Smooth muscle cell (in vitro differentiated cells): ENCODE results near the gene LHFPL2. TPM values are rescaled to one million over a fixed set of nuclear protein-coding genes. Genes with fewer than 3 reads are reported as not detected.

ENCODE experiments used
- DNase-seq: peaks from one replicate; lab custom pipeline; 2025; ENCODE audit not compliant: unreplicated experiment; lab: John Stamatoyannopoulos, UW
- H2AFZ ChIP-seq: fragments of 200-600 bp; sonication (generic); 2 replicates; pipeline ENCODE4 v1.6.0; 2016; ENCODE audit warnings: antibody characterized with exemption, low read depth, mild to moderate bottlenecking
- H3F3A ChIP-seq: fragments of 200-600 bp; sonication (generic); 2 replicates; pipeline ENCODE4 v1.6.0; 2017; ENCODE audit warnings: antibody characterized with exemption, low read depth
- H3K27ac ChIP-seq: fragments of 200-600 bp; sonication (generic); 2 replicates; pipeline ENCODE4 v1.5.1; 2016; ENCODE audit warnings: low read depth, mild to moderate bottlenecking
- H3K27me3 ChIP-seq: fragments of 200-600 bp; sonication (generic); 2 replicates; pipeline ENCODE4 v1.6.1; 2016; ENCODE audit warnings: low read depth, mild to moderate bottlenecking
- H3K36me3 ChIP-seq: fragments of 200-600 bp; sonication (generic); 2 replicates; pipeline ENCODE4 v1.5.1; 2016; ENCODE audit warnings: low read depth
- H3K4me1 ChIP-seq: fragments of 200-600 bp; sonication (generic); 2 replicates; pipeline ENCODE4 v1.5.1; 2016; ENCODE audit warnings: low read depth
- H3K4me2 ChIP-seq: fragments of 200-600 bp; sonication (generic); 2 replicates; pipeline ENCODE4 v1.6.0; 2016; ENCODE audit warnings: mild to moderate bottlenecking
- H3K4me3 ChIP-seq: fragments of 200-600 bp; sonication (generic); 2 replicates; pipeline ENCODE4 v1.5.1; 2016; ENCODE audit warnings: mild to moderate bottlenecking
- H3K79me2 ChIP-seq: fragments of 200-600 bp; sonication (generic); 2 replicates; pipeline ENCODE4 v1.6.0; 2016; ENCODE audit warnings: low read depth, mild to moderate bottlenecking
- H3K9ac ChIP-seq: fragments of 200-600 bp; sonication (generic); 2 replicates; pipeline ENCODE4 v1.6.0; 2016; ENCODE audit warnings: low read depth
- H3K9me3 ChIP-seq: fragments of 200-600 bp; sonication (generic); replicated peaks from 2 replicates; pipeline ENCODE4 v1.5.1; 2016; ENCODE audit warnings: low read depth
- H4K20me1 ChIP-seq: fragments of 200-600 bp; sonication (generic); 2 replicates; pipeline ENCODE4 v1.6.0; 2016; ENCODE audit warnings: low read depth
- CTCF ChIP-seq: fragments of 200-600 bp; sonication (generic); IDR thresholded peaks from 2 replicates; pipeline ENCODE4 v1.5.1; 2017; ENCODE audit warnings: borderline replicate concordance, mild to moderate bottlenecking, antibody characterized with exemption; ENCODE audit not compliant: insufficient read depth, poor library complexity, severe bottlenecking
- WGBS: methylation state at CpG from one replicate; pipeline ENCODE4 v1.1.7; 2016; ENCODE audit warnings: low lambda C conversion rate; 5-methylcytosine and 5-hydroxymethylcytosine counted together
- polyA plus RNA-seq: library from polyadenylated mRNA; unstranded; fragments of >200 nt; fragmentation: Nextera tagmentation; extraction: Ambion mirVana; gene quantifications from 2 replicates; pipeline ENCODE4 v1.2.1, GENCODE V29; 2016
- total RNA-seq: library from RNA; depleted of rRNA; stranded (reverse); fragments of >200 nt; gene quantifications from 2 replicates; pipeline ENCODE4 v1.2.3, GENCODE V29; 2014

Gene LHFPL2
- total and polyA plus RNA-seq, 2 experiments from 2014 or later = 13.4 to 18.6 TPM

GRCh38 chr5:78534148-78534904 is 114.2 kb downstream of the LHFPL2 start:
- no peak for TF ChIP-seq CTCF
- 62% methylated on average over 23 of the region's 24 CpGs for WGBS
- H3K4me3 ChIP-seq = no peak overlapping the region
- H3K79me2 ChIP-seq = peaks cover 32% of the 10 kb centered on the region
- H4K20me1 ChIP-seq = no peaks in the 10 kb centered on the region
- peak; percentile 13 for DNase-seq
- H3F3A ChIP-seq = peaks cover 8% of the 10 kb centered on the region
- no peak overlapping the region for H2AFZ ChIP-seq
- peak overlapping the region; percentile 58 for H3K4me2 ChIP-seq
- no peaks in the 10 kb centered on the region for H3K36me3 ChIP-seq
- peak overlapping the region; percentile 95 for H3K27ac ChIP-seq
- H3K9me3 ChIP-seq = no peaks in the 10 kb centered on the region
- H3K4me1 ChIP-seq = peaks cover 4% of the 10 kb centered on the region
- H3K9ac ChIP-seq = peak overlapping the region; percentile 83
- H3K27me3 ChIP-seq = no peaks in the 10 kb centered on the region

- WGBS = 68% methylated on average over 3 of the region's 3 CpGs
- Histone ChIP-seq H2AFZ (no peak overlapping the region), H4K20me1 (no peaks in the 10 kb centered on the region), H3K4me2 (no peak overlapping the region), H3K27ac (peak overlapping the region; percentile 95), H3K4me3 (no peak overlapping the region), H3K27me3 (no peaks in the 10 kb centered on the region), H3K36me3 (no peaks in the 10 kb centered on the region), H3K9ac (peak overlapping the region; percentile 83), H3F3A (peaks cover 14% of the 10 kb centered on the region), H3K4me1 (peaks cover 4% of the 10 kb centered on the region), H3K79me2 (peaks cover 23% of the 10 kb centered on the region), H3K9me3 (no peaks in the 10 kb centered on the region)
- peak; percentile 32 for TF ChIP-seq CTCF
- no peak for DNase-seq
Observed at GRCh38 chr5:78533356-78533755, 115.2 kb downstream of the LHFPL2 start.

- no peaks in the 10 kb centered on the region for H3K36me3 ChIP-seq
- no peak overlapping the region for H2AFZ ChIP-seq
- H3K79me2 ChIP-seq = peaks cover 5% of the 10 kb centered on the region
- H3K4me1 ChIP-seq = peaks cover 20% of the 10 kb centered on the region
- no peaks in the 10 kb centered on the region for H4K20me1 ChIP-seq
- no peaks in the 10 kb centered on the region for H3K27me3 ChIP-seq
- no peak for DNase-seq
- TF ChIP-seq CTCF = no peak
- H3K9me3 ChIP-seq = no peaks in the 10 kb centered on the region
- H3K27ac ChIP-seq = peak overlapping the region; percentile 97
- H3F3A ChIP-seq = peaks cover 24% of the 10 kb centered on the region
- H3K4me3 ChIP-seq = no peak overlapping the region
- 27% methylated on average over 3 of the region's 3 CpGs for WGBS
- peak overlapping the region; percentile 61 for H3K9ac ChIP-seq
- peak overlapping the region; percentile 71 for H3K4me2 ChIP-seq
Observed at GRCh38 chr5:78530342-78531096, 118.1 kb downstream of the LHFPL2 start.
